ENCODE results near the gene PRR30. TPM values are rescaled to one million over a fixed set of nuclear protein-coding genes. Genes with fewer than 3 reads are reported as not detected.

PRR30 gene
- total and polyA plus RNA-seq, 2 donors (not counting 3 experiments of a cell fraction or from before 2014, with no cell fraction given): not detected

DNA sequence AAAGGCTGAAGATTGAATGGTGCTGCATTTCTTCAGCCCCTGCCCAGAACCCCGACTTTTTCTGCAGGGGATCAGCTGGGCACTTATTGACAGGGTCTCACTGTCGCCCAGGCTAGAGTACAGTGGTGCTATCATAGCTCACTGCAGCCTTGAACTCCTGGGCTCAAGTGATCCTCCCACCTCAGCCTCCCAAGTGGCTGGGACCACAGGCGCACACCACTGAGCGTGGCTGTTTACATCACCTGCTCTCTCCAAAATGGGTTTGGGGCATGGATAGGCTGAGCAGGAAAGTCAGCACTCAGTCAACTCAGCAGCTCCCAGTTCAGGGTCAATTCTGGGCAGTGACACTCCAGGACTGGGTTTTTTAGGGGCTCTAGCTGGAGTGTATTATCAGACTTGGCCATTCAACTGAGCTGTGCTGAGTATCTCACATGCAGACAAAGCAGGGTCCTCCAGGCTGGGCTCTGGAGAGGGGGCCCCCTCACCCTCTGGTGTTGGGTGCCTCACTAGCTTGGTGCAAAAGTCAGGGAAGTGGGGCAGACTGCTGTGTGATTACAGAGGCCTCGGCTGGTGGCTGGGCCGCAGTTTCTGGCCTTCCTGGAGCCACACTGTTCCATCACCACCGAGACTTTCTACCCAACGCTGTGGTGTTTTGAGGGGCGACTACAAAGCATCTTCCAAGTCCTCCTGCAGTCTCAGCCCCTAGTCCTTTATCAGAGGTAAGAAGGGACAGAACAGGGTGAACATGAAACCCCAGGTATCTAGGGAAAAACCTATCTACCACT is 11.1 kb downstream of the PRR30 start:
- POLR2A ChIA-PET: no interaction called here
- FAIRE-seq: no peak

More for the DNA sequence above, 11.1 kb downstream of the PRR30 start:
- Histone ChIP-seq H3K27ac (ENCODE audit: insufficient read depth, low read depth, low read length) (no peak overlapping the region), H3K9me3 (replicated peaks; ENCODE audit: control insufficient read depth, insufficient read depth, low read length) (no peaks in the 10 kb centered on the region), H3K4me3 (replicated peaks in 1 of 3; ENCODE audit: insufficient read depth in 1 of 3, low read depth in 1 of 3, low read length in 3 of 3) (no peak overlapping the region), H4K20me1 (replicated peaks; ENCODE audit: control insufficient read depth, extremely low read depth, insufficient read depth, low read length) (no peaks in the 10 kb centered on the region), H3K9ac (replicated peaks; ENCODE audit: extremely low read depth, insufficient read depth, low read length) (no peak overlapping the region), H3K36me3 (ENCODE audit: control insufficient read depth in 2 of 2, extremely low read depth in 1 of 2, insufficient read depth in 2 of 2, low read length in 2 of 2) (peaks cover 6 to 27% of the 10 kb centered on the region in 2 experiments), H2AFZ (ENCODE audit: low read depth, low read length) (no peak overlapping the region), H3K9me1 (replicated peaks; ENCODE audit: control insufficient read depth, extremely low read depth, insufficient read depth, low read length) (no peaks in the 10 kb centered on the region), H3K4me1 (ENCODE audit: control insufficient read depth, extremely low read depth, insufficient read depth, low read length) (peaks cover 3% of the 10 kb centered on the region), H3K79me2 (ENCODE audit: control insufficient read depth, insufficient read depth, low read length) (peaks cover 5% of the 10 kb centered on the region), H3K27me3 (ENCODE audit: control insufficient read depth in 2 of 2, insufficient read depth in 2 of 2, low read length in 2 of 2) (no peaks in the 10 kb centered on the region), H3K4me2 (ENCODE audit: insufficient read depth, low read length) (no peak overlapping the region)
- TF ChIP-seq FOS (IDR thresholded peaks at IDR 0.05; ENCODE audit: borderline replicate concordance, insufficient read depth, low read length): no peak
- TF ChIP-seq EZH2 (IDR thresholded peaks at IDR 0.05; ENCODE audit: borderline replicate concordance, low read depth, low read length, severe bottlenecking): no peak
- TF ChIP-seq MYC (IDR thresholded peaks at IDR 0.05; ENCODE audit: low read depth, low read length): no peak
- TF ChIP-seq GATA2 (IDR thresholded peaks at IDR 0.05; ENCODE audit: insufficient read depth, insufficient read length, low read depth, low read length): no peak
- no peak for TF ChIP-seq CTCF (IDR thresholded peaks at IDR 0.05; ENCODE audit: extremely low read depth in 1 of 2, insufficient read depth in 1 of 2, low read depth in 1 of 2, low read length in 2 of 2)
- TF ChIP-seq POLR2A (IDR thresholded peaks at IDR 0.05; ENCODE audit: low read depth, low read length): no peak
- dilution Hi-C loops (cut with MboI; ENCODE audit: extremely low pct_ligation_motif_present, low sequenced_read_pairs) (no loop called here), intact Hi-C loops (cut with micrococcal nuclease) (no loop called here)
- no peak for DNase-seq (ENCODE audit: low read depth, low spot score)
- no TSS peak for BruUV-seq (replicated peaks)
- CTCF ChIA-PET: interaction anchor here (0.8 kb wide), 1 partner anchor 42 kb away, joined by 3 read pairs; no protein-coding TSS in a partner anchor

Data from endothelial cell of umbilical vein (primary cell).